Loucy (cell line): ENCODE measurements around the gene SLC39A11.
"Not testable (repeated sequence)": the region's sequence is repeated elsewhere in the genome, so short reads cannot be mapped to it uniquely, and the experiment has no call there.

Experiments used
- H2AFZ ChIP-seq: fragments of 200-600 bp; sonication (generic); 2 replicates; pipeline ENCODE4 v1.6.0; 2016; ENCODE audit warnings: antibody characterized with exemption, mild to moderate bottlenecking, low read length, moderate library complexity
- H3F3A ChIP-seq: fragments of 200-600 bp; 2 replicates; pipeline ENCODE4 v1.6.0; 2016; ENCODE audit warnings: antibody characterized with exemption, low read depth, mild to moderate bottlenecking
- H3K27me3 ChIP-seq: fragments of 200-600 bp; sonication (generic); 2 replicates; pipeline ENCODE4 v1.6.1; 2014; ENCODE audit warnings: low read length, mild to moderate bottlenecking; ENCODE audit not compliant: insufficient read depth, poor library complexity, severe bottlenecking
- H3K36me3 ChIP-seq: fragments of 200-600 bp; sonication (generic); 2 replicates; pipeline ENCODE4 v1.6.1; 2016; ENCODE audit warnings: low read length; ENCODE audit not compliant: insufficient read depth
- H3K4me1 ChIP-seq: fragments of 200-600 bp; sonication (generic); 2 replicates; pipeline ENCODE4 v1.5.1; 2014; ENCODE audit warnings: low read length, mild to moderate bottlenecking; ENCODE audit not compliant: insufficient read depth, poor library complexity, severe bottlenecking
- H3K4me2 ChIP-seq: fragments of 200-600 bp; sonication (generic); 2 replicates; pipeline ENCODE4 v1.6.0; 2014; ENCODE audit warnings: antibody characterized with exemption, low read length, low read depth, mild to moderate bottlenecking; ENCODE audit not compliant: poor library complexity, severe bottlenecking
- H3K4me3 ChIP-seq: fragments of 200-600 bp; sonication (generic); 2 replicates; pipeline ENCODE4 v1.5.1; 2014; ENCODE audit warnings: low read length, mild to moderate bottlenecking, mixed read lengths; ENCODE audit not compliant: poor library complexity, severe bottlenecking
- H3K79me2 ChIP-seq: fragments of 200-600 bp; sonication (generic); 2 replicates; pipeline ENCODE4 v1.6.1; 2014; ENCODE audit warnings: low read length; ENCODE audit not compliant: insufficient read depth
- H3K9ac ChIP-seq: fragments of 200-600 bp; sonication (generic); 2 replicates; pipeline ENCODE4 v1.6.0; 2014; ENCODE audit warnings: mild to moderate bottlenecking, low read depth, low read length, moderate library complexity; ENCODE audit not compliant: poor library complexity, severe bottlenecking
- H3K9me2 ChIP-seq: fragments of 200-600 bp; sonication (generic); replicated peaks from 2 replicates; pipeline ENCODE4 v1.6.1; 2016; ENCODE audit warnings: low read depth, low read length, mixed read lengths
- H3K9me3 ChIP-seq: fragments of 200-600 bp; sonication (generic); 2 replicates; pipeline ENCODE4 v1.6.1; 2014; ENCODE audit warnings: mild to moderate bottlenecking, antibody characterized with exemption, low read length, low read depth; ENCODE audit not compliant: insufficient read depth
- H4K20me1 ChIP-seq: fragments of 200-600 bp; sonication (generic); 2 replicates; pipeline ENCODE4 v1.6.0; 2014; ENCODE audit warnings: antibody characterized with exemption, low read length, mild to moderate bottlenecking; ENCODE audit not compliant: insufficient read depth, poor library complexity, severe bottlenecking
- CTCF ChIP-seq: fragments of 200-600 bp; sonication (generic); conservative IDR thresholded peaks from 2 replicates; pipeline ENCODE4 v1.5.1; 2014; ENCODE audit warnings: mild to moderate bottlenecking, antibody characterized with exemption, low read length
- EZH2phosphoT487 ChIP-seq: fragments of 200-600 bp; IDR thresholded peaks from 2 replicates; pipeline ENCODE4 v1.6.1; 2018; ENCODE audit warnings: antibody characterized with exemption, mild to moderate bottlenecking, moderate library complexity, borderline replicate concordance

The SLC39A11 gene

GRCh38 chr17:73069841-73070240 lies 22.6 kb downstream of the SLC39A11 start:
- no peaks in the 10 kb centered on the region for H3K79me2 ChIP-seq
- TF ChIP-seq EZH2phosphoT487 (no peak), CTCF (no peak)
- no peak overlapping the region for H3K4me2 ChIP-seq
- H3K27me3 ChIP-seq: no peaks in the 10 kb centered on the region
- H3K9me2 ChIP-seq: no peaks in the 10 kb centered on the region
- H3K9ac ChIP-seq: no peak overlapping the region
- H3F3A ChIP-seq: no peaks in the 10 kb centered on the region
- H3K4me3 ChIP-seq: no peak overlapping the region
- H3K9me3 ChIP-seq: no peaks in the 10 kb centered on the region; the same call in 1 of the 2 replicates
- H4K20me1 ChIP-seq: no peaks in the 10 kb centered on the region
- no peaks in the 10 kb centered on the region for H3K36me3 ChIP-seq
- no peak overlapping the region for H2AFZ ChIP-seq
- H3K4me1 ChIP-seq: peaks cover 17% of the 10 kb centered on the region

- Histone ChIP-seq H3F3A (no peaks in the 10 kb centered on the region), H3K27me3 (no peaks in the 10 kb centered on the region), H3K79me2 (no peaks in the 10 kb centered on the region), H3K4me1 (peaks cover 23% of the 10 kb centered on the region), H3K9me2 (no peaks in the 10 kb centered on the region), H3K36me3 (no peaks in the 10 kb centered on the region), H3K4me3 (no peak overlapping the region), H2AFZ (no peak overlapping the region), H3K9ac (no peak overlapping the region), H3K4me2 (no peak overlapping the region), H4K20me1 (no peaks in the 10 kb centered on the region), H3K9me3 (no peaks in the 10 kb centered on the region; the same call in 1 of the 2 replicates)
- TF ChIP-seq EZH2phosphoT487: no peak
- TF ChIP-seq CTCF: no peak
These were observed 23.2 kb downstream of the SLC39A11 start for GRCh38 chr17:73069164-73069770.

GRCh38 chr17:73068322-73069153 lies 23.9 kb downstream of the SLC39A11 start:
- H3K4me2 ChIP-seq: peak overlapping the region; percentile 17
- H2AFZ ChIP-seq: no peak overlapping the region
- H3K27me3 ChIP-seq: no peaks in the 10 kb centered on the region
- no peak overlapping the region for H3K9ac ChIP-seq
- H3F3A ChIP-seq: no peaks in the 10 kb centered on the region
- no peaks in the 10 kb centered on the region; the same call in 1 of the 2 replicates for H3K9me3 ChIP-seq
- no peaks in the 10 kb centered on the region for H4K20me1 ChIP-seq
- TF ChIP-seq CTCF (no peak), EZH2phosphoT487 (no peak)
- no peaks in the 10 kb centered on the region for H3K9me2 ChIP-seq
- H3K4me3 ChIP-seq: no peak overlapping the region
- peaks cover 27% of the 10 kb centered on the region for H3K4me1 ChIP-seq
- no peaks in the 10 kb centered on the region for H3K79me2 ChIP-seq
- no peaks in the 10 kb centered on the region for H3K36me3 ChIP-seq

- not testable (repeated sequence) for H3K9ac ChIP-seq, H3K4me2 ChIP-seq, H3K9me2 ChIP-seq, H3K36me3 ChIP-seq, H3K4me3 ChIP-seq, H3K27me3 ChIP-seq, H3F3A ChIP-seq, H3K9me3 ChIP-seq, H2AFZ ChIP-seq, H3K79me2 ChIP-seq, H4K20me1 ChIP-seq
- peaks cover 27% of the 10 kb centered on the region for H3K4me1 ChIP-seq
These were observed 24.8 kb downstream of the SLC39A11 start for GRCh38 chr17:73067699-73068098.
